GM10266 (cell line): Measurements from ENCODE around the gene PML.

Experiments
- DNase-seq: peaks from one replicate; pipeline ENCODE4 v3.0.0; 2012; ENCODE audit errors: extremely low spot score
- CTCF ChIP-seq: IDR thresholded peaks from 2 replicates; pipeline ENCODE4 v1.5.1; 2012; ENCODE audit warnings: mild to moderate bottlenecking, low read depth; ENCODE audit not compliant: control insufficient read depth, insufficient read depth; ENCODE audit errors: missing control alignments

The PML gene

GRCh38 chr15:73991260-73991659 lies 3.3 kb upstream of the PML start:
- TF ChIP-seq CTCF: no peak
- DNase-seq: no peak

GRCh38 chr15:73991726-73992593 lies 2.6 kb upstream of the PML start, which contains the start of gene STOML1:
TSS of gene STOML1 (minus strand) at chr15:73992295. CDS start at chr15:73992223, 72 bp downstream.
- peak; percentile 96 for DNase-seq
- peak; percentile 92 for TF ChIP-seq CTCF

- no peak for TF ChIP-seq CTCF
- DNase-seq: no peak
Observed at GRCh38 chr15:73992594-73992898, 2.0 kb upstream of the PML start.

- no peak for TF ChIP-seq CTCF
- DNase-seq: no peak
Observed at GRCh38 chr15:73993211-73993994, 1.1 kb upstream of the PML start.

- TF ChIP-seq CTCF: no peak
- no peak for DNase-seq
Observed at GRCh38 chr15:73994912-73995622, 551 bp downstream of the PML start.

- no peak for DNase-seq
- TF ChIP-seq CTCF: no peak
Observed at GRCh38 chr15:73996267-73996666, 1.8 kb downstream of the PML start.
